Renal pelvis (tissue), 4 donors: ENCODE results near the gene RADIL. TPM values are rescaled to one million over a fixed set of nuclear protein-coding genes. Genes with fewer than 3 reads are reported as not detected.

ENCODE experiments used
- DNase-seq: peaks from one replicate; pipeline ENCODE4 v3.0.0-alpha.2; 2013
- polyA plus RNA-seq, 3 donors: library from polyadenylated mRNA; unstranded; fragments of 120-200 nt; gene quantifications; one replicate each; pipeline ENCODE4 v1.2.1, GENCODE V29; 2013; ENCODE audit not compliant: insufficient read length in 3 of 3

RADIL gene
- polyA plus RNA-seq, 3 donors = 2.1 to 2.9 (median 2.2) TPM

DNA sequence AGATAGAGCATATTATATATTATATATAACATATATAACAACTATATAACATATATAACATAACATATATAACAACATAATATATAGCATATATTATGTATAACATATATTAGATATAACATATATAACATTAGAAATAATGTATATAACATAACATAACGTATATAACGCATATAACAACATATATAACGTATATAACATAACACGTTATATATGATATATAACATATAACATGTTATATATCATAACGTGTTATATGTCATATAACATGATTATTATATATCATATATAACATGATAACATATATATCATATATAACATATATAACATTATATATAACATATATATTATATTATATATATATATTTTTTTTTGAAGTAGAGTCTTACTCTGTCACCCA lies 104.4 kb downstream of the RADIL start:
- DNase-seq = no peak

DNA sequence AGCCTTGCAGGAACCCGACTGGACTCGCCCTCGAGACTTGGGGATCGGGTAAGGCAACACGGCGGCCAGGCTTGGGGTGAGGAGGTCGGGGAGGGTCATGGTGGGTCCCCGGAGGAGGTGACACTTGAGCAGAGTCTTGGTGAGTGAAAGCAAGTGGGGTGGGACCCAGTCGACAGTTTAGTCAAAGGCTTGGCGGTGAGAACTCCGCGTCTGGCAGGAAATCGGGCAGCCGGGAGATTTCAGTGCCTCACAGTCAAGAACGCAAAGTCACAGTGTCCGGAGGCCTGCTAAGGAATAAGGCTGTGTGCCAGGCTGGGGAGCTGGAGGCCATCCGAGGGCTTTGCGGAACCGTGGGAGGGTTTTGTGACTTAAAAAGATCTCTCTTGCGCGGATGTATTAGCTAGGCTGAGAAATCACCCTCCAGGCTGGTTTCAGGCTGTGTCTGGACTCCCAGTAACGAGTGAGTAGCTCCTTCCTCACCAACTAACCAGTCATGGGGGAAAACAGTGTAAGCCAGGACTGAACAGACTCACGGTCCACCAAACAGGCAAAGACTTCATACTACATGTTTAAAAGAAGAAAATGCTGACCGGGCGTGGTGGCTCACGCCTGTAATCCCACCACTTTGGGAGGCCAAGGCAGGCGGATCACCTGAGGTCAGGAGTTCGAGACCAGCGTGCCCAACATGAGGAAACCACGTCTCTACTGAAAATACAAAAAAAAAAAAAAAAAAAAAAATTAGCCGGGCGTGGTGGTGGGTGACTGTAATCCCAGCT lies 107.5 kb downstream of the RADIL start:
- DNase-seq = peak; percentile 26

DNA sequence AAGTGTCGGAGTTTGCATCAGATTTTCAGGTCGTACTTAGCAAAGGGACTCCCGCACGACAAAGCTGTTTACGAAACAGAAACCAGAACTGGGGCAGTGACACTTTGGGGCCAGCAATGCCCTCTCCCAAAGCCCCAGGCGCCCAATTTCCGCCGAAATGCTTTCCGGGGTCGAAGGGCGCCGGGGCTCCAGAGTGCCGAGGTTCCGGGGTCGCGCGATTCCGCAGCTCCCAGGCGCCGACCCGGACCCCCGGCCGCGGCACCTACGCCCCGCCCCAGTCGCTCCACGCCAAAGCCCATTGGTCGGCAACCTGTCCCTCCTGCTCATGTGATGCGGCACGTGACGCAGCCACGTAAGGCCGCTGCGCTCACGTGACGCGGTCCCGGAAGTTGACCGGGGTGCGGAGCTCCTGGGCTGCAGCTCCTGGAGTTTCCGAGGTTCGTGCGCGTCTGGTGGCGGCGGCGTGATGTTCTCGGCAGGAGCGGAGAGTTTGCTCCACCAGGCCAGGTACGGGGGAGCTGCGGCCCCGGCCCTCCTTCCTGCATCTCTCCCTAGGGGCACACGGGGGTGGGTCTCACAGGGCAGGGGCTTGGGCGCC lies 108.2 kb downstream of the RADIL start, which contains the start of gene AP5Z1:
TSS of gene AP5Z1 (plus strand) at position 374 of the 598 bp plus-strand sequence. CDS start at position 467, 93 bp downstream.
- DNase-seq = peak; percentile 94

DNA sequence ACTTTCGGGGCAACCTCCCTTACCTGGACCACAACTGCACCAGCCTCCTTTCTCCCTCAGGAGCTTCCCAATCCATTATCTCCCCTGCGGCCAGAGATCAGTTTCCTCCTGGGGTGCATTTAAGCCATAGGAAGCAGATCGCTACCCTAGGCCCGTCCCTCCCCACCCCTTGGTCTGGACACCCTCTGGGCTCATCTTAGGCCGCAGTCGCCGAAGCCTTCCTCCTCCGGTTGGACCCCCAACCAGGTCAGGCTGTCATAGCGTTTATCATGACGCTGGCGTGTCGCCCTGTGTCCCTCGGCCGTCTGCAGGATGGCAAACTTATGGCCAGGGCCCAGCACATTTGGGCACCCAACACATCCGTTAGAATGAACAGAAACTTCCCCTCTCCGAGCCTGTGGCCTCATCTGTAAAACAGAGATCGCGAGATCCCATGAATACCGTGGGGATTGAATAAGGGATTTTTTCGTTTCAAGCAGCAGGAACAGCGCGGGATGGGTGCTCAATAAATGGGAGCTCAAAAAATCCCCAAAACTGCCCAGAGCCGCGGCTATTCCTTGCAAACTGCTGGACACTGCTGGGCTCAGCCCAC lies 108.8 kb downstream of the RADIL start:
- peak; percentile 65 for DNase-seq

DNA sequence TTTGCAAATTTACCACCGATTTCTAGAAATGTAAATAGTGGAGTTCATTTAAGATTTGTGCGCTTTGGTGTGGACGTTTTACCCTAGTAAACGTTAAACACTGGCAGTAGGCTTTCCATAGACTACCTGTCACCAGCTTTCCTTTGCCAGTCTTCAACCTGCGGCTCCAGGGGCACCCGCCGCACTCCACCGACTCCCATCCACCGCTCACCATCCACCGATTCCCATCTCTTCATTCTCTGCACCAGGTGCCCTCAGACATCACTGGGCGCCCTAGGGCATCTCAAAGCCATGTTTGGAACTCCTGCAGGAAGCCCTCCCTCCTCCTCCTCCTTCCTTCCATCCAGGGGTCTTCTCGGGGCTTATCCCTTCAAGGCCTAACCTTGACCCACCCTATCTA lies 109.5 kb downstream of the RADIL start:
- DNase-seq = no peak

DNA sequence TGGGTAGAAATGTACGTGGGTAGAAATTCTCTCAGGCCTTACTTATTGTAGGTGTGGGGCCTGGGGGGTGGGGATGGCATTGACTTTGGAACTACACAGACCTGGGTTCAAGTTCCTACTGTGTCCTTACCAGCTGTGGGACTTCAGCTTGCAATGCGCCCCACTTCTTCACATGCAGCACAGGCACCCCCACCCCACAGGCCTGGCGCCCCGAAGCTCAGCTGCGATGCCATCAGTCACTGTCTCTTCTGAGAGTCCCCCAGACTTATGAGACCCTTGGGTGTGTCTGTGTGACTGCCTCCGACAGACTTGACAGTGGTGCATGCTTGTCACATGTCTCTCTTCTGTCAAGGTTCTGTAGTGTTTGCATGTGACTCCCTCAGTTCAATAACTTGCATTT lies 111.2 kb downstream of the RADIL start:
- no peak for DNase-seq

DNA sequence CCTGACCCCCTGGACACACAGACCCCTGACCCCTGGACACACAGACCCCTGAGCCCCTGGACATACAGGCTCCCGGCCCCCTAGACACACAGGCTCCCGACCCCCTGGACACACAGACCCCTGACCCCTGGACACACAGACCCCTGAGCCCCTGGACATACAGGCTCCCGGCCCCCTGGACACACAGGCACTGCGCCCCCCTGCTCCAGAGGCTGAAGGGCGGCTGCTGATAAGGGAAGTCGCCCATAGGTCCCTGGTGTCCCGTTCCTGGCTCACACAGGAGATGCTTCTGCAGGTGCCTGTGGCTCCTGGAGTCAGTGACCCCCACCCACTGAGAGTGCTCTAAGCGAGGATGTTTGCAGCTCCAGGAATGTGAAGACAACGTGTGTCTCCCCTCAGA lies 111.8 kb downstream of the RADIL start:
- no peak for DNase-seq

DNA sequence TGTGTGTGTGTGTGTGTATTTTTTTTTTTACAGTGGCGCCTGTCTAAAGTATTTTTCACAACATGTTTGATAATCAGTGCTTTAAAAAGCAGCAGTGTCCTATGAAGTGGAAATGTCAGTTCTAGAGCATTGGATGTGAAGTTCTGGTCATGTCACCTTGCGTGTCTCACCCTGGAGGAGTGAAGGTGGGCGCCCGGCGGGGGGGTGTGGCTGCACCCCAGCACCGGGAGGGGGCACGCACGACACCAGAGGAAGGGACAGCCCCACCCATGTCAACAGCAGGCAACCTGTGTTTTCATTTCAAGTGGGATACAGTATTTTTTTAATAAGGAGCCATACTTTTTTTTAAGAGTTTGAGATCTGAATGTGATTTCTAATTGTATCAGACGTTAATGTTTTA lies 112.6 kb downstream of the RADIL start:
- DNase-seq = no peak

DNA sequence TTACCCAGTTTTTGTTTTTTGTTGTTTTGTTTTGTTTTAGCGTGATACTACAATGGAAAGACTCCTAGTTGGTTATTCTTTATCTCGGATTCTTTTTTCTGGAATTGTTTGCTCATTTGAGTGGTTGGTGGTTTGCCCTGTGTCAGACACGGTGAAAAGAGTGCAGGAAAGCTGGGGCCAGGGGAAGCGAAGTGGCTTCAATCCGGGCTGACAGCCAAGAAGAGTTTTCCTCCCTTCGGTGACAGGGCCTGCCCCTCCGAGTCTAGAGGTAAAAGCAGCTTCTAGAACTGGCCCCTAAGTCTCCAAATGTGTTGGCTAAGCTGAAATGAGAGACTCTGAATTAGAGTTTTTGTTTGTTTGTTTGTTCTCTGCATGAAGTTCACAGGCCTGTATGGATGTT lies 113.8 kb downstream of the RADIL start:
- no peak for DNase-seq

DNA sequence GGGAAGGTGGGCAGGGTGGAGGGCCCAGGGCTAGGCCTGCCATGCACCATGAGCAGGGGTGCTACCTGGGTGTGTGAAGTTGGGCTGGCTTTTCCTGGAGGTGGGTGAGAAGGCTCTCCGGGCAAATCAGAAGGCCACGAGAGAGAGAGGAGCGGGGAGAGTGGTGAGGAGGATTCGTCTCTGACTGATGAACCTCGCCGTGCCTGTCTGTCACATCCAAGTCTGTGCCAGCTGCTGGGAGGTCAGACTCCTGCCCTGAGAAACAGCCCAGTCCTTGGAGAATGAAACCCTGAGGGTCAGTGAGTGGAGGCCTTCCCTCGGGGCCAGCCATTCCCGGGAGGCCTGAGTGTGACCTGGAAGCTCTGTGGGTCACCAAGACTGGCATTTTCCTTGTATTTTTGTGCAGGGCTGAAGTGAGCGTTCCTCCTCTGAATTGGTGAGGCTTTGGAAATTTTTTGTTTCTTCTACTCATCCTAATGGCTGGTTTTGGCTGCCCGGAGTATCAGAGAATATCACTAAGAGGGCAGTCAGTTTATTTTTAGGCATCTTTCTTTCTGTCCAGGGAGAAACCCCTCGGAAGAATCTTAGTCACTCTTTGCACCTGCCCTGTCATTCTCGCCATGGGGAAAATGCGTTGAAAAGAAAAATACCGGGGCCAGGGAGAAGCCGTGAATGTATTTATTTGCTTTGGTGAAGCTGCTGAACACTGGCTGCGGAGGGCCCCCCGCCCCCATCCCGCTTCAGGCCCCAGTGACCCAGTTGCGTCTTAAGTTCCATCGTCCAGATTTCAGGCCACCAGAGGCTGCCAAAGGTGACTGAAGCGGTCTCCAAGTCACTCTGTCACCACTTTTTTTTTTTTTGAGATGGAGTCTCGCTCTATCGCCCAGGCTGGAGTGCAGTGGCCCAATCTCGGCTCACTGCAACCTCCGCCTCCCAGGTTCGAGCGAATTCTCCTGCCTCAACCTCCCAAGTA lies 114.6 kb downstream of the RADIL start:
- no peak for DNase-seq

DNA sequence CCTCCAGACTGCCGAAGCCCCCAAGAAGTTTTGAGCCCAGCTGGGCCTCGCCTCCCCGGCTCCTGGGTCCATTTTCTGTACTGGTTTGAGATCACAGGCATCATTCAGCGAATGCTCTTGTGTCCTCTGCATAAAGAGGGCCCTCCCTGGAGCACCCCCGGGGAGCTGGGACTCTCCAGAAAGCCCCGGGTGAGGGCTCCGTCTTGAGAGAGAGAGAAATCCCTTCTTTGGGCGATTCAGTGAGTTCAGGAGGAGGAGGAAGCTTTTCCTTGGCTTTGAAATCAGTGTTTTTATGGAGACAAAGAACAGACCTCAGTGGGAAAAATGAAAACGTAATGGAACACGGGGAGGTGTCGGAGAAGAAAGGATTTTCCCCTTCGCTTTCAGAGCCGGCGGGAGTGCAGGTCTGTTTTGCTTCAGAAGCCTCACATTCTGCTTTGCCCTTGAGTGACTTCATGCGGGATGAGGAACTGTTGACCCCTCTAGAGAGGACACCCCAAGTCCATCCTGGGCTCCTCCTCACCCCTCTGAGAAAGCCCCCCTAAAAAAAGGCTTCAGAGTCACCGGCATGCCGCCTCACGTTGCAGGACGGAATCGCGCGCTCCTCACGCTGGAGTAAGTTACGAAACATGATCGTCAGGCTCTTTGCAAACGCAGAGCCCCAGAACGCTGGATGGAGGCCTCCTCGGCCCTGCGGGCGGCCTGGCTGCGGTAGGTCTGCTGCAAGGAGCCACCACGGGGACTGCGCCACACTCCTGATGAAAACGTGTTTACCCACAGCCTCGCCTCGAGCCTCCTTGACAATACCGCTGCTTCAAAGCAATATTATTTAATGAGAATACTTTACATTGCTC lies 116.6 kb downstream of the RADIL start:
- no peak for DNase-seq

DNA sequence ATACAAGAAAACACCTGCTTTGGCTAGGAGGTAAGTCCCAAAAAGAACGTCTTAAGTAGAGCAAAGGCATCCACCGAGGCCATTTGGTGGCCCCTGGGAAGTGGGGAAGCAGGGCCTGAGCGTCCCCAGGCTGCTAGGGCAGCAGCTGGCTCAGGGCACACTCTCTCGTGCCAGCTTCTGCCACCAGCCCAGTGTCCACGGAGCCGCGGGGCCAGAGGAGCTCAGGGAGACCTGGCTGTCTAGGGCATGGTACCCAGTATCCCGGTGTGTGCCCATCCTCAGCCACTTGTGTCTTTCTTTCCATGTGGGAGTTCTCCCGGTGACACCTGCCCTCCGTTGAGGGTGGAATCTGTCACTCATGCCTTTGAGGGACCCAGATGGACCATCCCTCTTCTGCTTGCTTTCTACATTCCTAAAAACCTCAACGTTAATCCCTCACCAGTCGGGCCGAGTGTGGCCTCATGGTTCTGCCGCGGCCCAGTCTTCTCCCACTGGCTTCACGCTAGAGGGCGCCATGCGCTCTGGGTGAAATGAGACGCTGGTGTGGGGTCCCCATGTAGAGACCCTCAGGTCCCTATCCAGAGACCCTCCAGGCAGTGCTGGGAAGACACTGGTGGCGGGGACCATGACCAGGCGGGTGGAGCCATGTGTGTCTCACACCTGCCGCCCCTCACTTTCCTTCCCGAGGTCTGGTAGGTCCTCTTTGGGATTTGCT lies 117.6 kb downstream of the RADIL start:
- no peak for DNase-seq

DNA sequence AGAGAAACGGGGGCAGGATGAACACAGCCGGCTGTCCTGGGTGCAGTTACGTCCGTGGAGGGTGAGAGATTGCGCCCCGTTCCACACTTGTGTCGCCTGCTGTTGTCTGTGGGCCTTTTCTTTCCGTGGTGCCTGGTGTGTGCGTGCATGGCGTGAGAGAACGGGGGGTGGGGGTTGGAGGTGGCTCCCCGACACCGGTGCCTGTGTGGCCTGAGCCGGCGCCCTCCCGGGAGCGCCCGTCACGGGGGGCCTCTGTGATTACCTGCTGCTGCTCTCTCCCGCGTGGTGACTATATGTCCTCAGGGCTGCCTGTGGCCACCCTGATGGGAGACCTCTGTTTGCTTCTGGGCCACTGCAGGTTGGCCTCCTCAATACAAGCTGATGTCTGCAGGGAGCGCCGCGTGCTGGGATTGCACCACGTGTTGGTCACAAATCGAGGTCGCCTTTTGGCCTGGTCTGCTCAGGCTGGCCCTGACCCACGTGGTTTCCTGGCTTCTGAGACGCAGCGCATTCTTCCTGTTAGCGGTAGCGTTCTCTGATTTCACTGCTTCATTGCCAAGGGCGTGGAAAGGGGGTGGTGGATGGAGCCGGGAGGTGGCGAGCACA lies 119.0 kb downstream of the RADIL start:
- DNase-seq = no peak

DNA sequence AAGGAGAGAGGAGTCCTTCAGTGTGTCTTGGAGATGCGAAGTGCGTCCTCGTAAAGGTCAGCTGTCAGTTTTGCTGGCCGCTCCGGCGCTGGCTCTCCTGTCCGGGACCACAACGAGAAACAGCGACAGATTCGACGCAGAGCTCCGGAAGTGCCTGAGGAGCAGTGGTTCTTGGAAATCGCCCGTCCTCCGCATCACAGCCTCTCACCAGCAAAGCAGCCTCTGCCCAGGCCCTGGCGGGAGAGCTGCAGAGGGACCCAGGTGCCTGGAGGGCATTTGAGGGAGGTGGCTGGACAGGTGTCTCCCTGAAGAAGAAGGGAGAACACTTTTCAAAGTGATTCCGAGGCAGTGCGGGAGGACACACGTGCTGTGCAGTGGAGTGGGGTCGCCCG lies 119.7 kb downstream of the RADIL start:
- DNase-seq = no peak

DNA sequence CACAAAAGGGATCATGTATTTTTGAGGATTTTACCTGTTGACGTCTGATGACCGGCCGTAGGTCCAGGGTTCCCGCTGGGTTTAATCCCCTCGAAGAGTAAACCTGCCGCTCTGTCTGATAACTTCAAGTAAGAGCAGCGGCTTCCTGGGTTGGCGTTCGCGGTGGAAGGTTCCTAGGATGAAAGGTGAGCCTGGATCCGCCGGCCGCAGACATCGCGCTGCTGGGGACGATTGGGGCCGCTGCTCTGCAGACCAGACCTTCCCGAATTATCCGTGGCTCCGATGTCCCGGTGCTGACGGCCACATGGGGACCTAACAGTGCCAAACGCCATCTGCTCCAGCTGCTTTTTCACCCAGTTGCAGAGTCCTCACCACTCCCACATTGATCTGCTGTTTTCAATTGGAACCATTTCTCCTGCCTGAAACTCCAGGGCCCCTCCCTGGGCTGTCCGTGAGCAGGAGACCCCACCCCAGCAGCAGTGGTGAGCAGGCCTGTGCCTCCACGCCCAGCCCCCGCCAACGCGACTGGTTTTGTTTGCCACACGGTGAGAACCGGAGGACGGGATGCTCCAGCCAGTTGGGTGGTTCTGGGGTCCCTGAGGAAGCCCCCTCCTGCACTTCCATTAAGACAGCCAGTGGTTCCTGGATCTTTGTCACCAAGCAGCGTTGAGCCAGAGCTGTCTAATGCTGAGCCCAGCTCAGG lies 120.3 kb downstream of the RADIL start:
- DNase-seq = no peak

DNA sequence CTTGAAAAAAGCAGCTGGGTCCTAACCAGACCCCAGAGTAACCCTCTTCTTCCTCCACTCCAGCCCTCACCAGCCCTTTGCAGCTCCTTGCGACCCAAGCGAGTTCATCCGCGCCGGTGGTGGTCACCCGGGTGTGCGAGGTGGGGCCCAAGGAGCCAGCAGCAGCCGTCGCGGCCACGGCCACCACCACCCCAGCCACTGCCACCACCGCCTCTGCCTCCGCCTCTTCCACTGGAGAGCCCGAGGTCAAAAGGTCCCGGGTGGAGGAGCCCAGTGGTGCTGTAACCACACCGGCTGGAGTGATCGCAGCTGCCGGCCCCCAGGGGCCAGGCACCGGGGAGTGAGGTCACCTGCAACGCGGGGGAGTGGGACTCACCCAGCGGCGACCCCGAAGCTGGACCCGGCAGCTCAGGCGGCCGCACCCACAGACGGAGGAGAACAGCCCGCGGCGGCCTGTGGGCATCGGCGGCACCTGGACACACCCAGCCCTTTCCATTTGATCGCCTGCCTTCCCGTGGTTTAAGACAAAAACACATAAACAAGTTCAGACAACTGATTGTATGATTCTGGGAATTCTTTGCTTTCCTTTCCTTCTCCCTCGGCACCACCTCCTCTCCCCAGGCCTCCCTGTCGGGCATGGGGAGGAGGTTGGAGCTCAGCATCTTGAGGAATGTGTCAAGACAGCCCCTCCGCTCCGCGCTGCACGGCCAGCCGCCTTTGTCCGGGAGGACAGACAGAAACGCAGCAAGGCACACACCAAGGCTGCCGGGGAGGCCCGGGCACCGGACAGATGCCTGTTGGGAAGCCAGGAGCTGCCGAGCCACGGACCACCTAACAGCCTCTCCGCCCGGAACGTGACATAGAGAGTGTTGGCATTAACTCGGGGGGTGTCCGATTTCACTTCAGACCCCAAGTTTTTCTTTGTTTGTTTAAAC lies 121.1 kb downstream of the RADIL start:
- no peak for DNase-seq

DNA sequence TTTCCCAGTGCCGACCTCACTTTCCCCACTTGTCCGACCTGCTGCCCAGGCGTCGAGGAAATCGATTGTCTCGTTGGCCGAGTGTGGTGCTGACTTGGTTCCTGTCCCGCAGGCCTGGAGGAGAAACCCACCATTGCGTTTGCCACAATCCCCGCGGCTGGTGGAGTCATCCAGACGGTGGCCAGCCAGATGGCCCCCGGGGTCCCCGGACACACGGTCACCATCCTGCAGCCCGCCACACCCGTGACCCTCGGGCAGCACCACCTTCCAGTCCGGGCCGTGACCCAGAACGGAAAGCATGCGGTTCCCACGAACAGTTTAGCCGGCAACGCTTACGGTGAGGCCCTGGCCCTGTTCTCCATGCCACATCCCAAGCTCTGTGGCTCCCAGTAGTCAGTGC lies 122.6 kb downstream of the RADIL start:
- no peak for DNase-seq

DNA sequence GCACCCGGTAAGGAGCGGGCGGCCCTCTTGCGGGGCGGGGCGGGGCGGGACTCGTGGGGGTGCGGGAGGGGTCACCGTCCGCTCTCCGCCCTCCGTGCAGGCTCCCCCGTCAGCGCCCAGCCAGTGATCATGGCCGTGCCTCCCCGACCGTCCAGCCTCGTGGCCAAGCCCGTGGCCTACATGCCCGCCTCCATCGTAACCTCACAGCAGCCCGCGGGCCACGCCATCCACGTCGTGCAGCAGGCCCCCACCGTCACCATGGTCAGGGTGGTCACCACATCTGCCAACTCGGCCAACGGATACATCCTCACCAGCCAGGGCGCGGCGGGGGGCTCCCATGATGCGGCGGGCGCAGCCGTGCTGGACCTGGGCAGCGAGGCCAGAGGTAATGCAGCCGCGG lies 124.3 kb downstream of the RADIL start:
- no peak for DNase-seq
